ENCODE measurements around the gene PLCL1. TPM values are rescaled to one million over a fixed set of nuclear protein-coding genes. Genes with fewer than 3 reads are reported as not detected.

PLCL1 gene
- total RNA-seq, 2 donors from 2014 or later, result 6.7 to 6.8 TPM

GRCh38 chr2:198143156-198143555 lies 338.8 kb downstream of the PLCL1 start:
- 65% methylated on average over 4 of the region's 4 CpGs for WGBS
- intact Hi-C loops (cut with DNase I), result no loop called here
- Histone ChIP-seq H3K36me3 (no peaks in the 10 kb centered on the region), H3K9me3 (no peaks in the 10 kb centered on the region), H3K27me3 (replicated peaks; ENCODE audit: insufficient read depth) (no peaks in the 10 kb centered on the region), H3K4me1 (replicated peaks) (no peaks in the 10 kb centered on the region), H3K4me3 (no peak overlapping the region), H3K27ac (no peak overlapping the region)
- DNase-seq (ENCODE audit: low spot score), result no peak
- TF ChIP-seq POLR2A (IDR thresholded peaks at IDR 0.05), result no peak
- TF ChIP-seq POLR2AphosphoS5 (IDR thresholded peaks at IDR 0.05), result no peak
- no peak for TF ChIP-seq CTCF (IDR thresholded peaks at IDR 0.05)

GRCh38 chr2:198143793-198144192 lies 339.4 kb downstream of the PLCL1 start:
- no peak for DNase-seq (ENCODE audit: low spot score)
- H3K4me3 ChIP-seq, result no peak overlapping the region
- TF ChIP-seq POLR2AphosphoS5 (IDR thresholded peaks at IDR 0.05) (no peak), POLR2A (IDR thresholded peaks at IDR 0.05) (no peak), CTCF (IDR thresholded peaks at IDR 0.05) (no peak)
- no peaks in the 10 kb centered on the region for H3K36me3 ChIP-seq
- intact Hi-C loops (cut with DNase I), result no loop called here
- H3K4me1 ChIP-seq (replicated peaks), result no peaks in the 10 kb centered on the region
- H3K27me3 ChIP-seq (replicated peaks; ENCODE audit: insufficient read depth), result no peaks in the 10 kb centered on the region
- 69% methylated on average over 1 of the region's 1 CpG for WGBS
- H3K27ac ChIP-seq, result no peak overlapping the region
- H3K9me3 ChIP-seq, result no peaks in the 10 kb centered on the region

GRCh38 chr2:198144660-198145059 lies 340.3 kb downstream of the PLCL1 start:
- no peak overlapping the region for H3K4me3 ChIP-seq
- DNase-seq (ENCODE audit: low spot score), result no peak
- H3K27ac ChIP-seq, result no peak overlapping the region
- WGBS, result 44% methylated on average over 3 of the region's 3 CpGs
- H3K4me1 ChIP-seq (replicated peaks), result no peaks in the 10 kb centered on the region
- intact Hi-C loops (cut with DNase I), result no loop called here
- H3K36me3 ChIP-seq, result no peaks in the 10 kb centered on the region
- no peak for TF ChIP-seq CTCF (IDR thresholded peaks at IDR 0.05)
- TF ChIP-seq POLR2AphosphoS5 (IDR thresholded peaks at IDR 0.05), result no peak
- no peak for TF ChIP-seq POLR2A (IDR thresholded peaks at IDR 0.05)
- H3K27me3 ChIP-seq (replicated peaks; ENCODE audit: insufficient read depth), result no peaks in the 10 kb centered on the region
- H3K9me3 ChIP-seq, result no peaks in the 10 kb centered on the region

- no peak for TF ChIP-seq POLR2AphosphoS5 (IDR thresholded peaks at IDR 0.05)
- TF ChIP-seq CTCF (IDR thresholded peaks at IDR 0.05), result no peak
- TF ChIP-seq POLR2A (IDR thresholded peaks at IDR 0.05), result no peak
- H3K27me3 ChIP-seq (replicated peaks; ENCODE audit: insufficient read depth), result no peaks in the 10 kb centered on the region
- 81% methylated on average over 3 of the region's 3 CpGs for WGBS
- H3K9me3 ChIP-seq, result no peaks in the 10 kb centered on the region
- no peak overlapping the region for H3K27ac ChIP-seq
- no peak overlapping the region for H3K4me3 ChIP-seq
- intact Hi-C loops (cut with DNase I), result no loop called here
- no peaks in the 10 kb centered on the region for H3K36me3 ChIP-seq
- H3K4me1 ChIP-seq (replicated peaks), result no peaks in the 10 kb centered on the region
- no peak for DNase-seq (ENCODE audit: low spot score)
Observed at GRCh38 chr2:198146346-198146940, 342.1 kb downstream of the PLCL1 start.

- Histone ChIP-seq H3K36me3 (no peaks in the 10 kb centered on the region), H3K27me3 (replicated peaks; ENCODE audit: insufficient read depth) (no peaks in the 10 kb centered on the region), H3K4me1 (replicated peaks) (no peaks in the 10 kb centered on the region), H3K4me3 (no peak overlapping the region), H3K27ac (no peak overlapping the region), H3K9me3 (no peaks in the 10 kb centered on the region)
- no peak for DNase-seq (ENCODE audit: low spot score)
- intact Hi-C loops (cut with DNase I), result no loop called here
- TF ChIP-seq CTCF (IDR thresholded peaks at IDR 0.05) (no peak), POLR2AphosphoS5 (IDR thresholded peaks at IDR 0.05) (no peak), POLR2A (IDR thresholded peaks at IDR 0.05) (no peak)
Observed at GRCh38 chr2:198157314-198157713, 352.9 kb downstream of the PLCL1 start.

Data from prostate gland (tissue), 2 donors.